ENCODE data around the gene C1QTNF5.

DNA sequence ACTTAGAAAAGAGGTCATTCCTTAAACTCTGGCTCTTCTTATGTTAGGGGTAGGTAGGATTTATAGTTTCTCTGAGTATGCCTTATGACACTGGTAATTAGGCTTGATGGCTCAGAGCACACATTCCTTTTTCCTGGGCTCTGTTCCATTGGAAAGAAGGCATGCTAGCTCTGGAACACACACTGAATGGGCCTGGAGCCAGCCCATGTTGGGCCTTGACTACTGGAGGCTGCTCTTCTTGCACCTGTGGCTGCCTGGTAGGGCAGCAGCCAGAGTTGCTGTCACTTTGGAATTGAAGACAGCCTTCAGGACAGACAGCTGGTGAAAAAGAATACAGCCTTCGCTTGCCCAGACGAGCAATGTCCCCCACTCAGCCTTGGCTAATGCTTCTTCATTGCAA, 42.0 kb downstream of the C1QTNF5 start:
- TF ChIP-seq, protein P1, sequence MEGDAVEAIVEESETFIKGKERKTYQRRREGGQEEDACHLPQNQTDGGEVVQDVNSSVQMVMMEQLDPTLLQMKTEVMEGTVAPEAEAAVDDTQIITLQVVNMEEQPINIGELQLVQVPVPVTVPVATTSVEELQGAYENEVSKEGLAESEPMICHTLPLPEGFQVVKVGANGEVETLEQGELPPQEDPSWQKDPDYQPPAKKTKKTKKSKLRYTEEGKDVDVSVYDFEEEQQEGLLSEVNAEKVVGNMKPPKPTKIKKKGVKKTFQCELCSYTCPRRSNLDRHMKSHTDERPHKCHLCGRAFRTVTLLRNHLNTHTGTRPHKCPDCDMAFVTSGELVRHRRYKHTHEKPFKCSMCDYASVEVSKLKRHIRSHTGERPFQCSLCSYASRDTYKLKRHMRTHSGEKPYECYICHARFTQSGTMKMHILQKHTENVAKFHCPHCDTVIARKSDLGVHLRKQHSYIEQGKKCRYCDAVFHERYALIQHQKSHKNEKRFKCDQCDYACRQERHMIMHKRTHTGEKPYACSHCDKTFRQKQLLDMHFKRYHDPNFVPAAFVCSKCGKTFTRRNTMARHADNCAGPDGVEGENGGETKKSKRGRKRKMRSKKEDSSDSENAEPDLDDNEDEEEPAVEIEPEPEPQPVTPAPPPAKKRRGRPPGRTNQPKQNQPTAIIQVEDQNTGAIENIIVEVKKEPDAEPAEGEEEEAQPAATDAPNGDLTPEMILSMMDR (IDR thresholded peaks at IDR 0.05), result no peak
- TF ChIP-seq POLR2AphosphoS5 (IDR thresholded peaks at IDR 0.05; ENCODE audit: low read depth, low read length), result no peak
- no peak for TF ChIP-seq SIN3A (IDR thresholded peaks at IDR 0.05; ENCODE audit: borderline replicate concordance, insufficient read depth, low read depth, low read length)
